ENCODE results near the gene ZNF580. TPM values are rescaled to one million over a fixed set of nuclear protein-coding genes. Genes with fewer than 3 reads are reported as not detected.

ZNF580 gene
- total and polyA plus RNA-seq, 12 donors, result 16.5 to 29.9 (median 21.1) TPM

- intact Hi-C loops (cut with DNase I), result no loop called here
- DNase-seq (no peak), ATAC-seq (peak in 3 of 8 donors; percentile 12 to 44 (median 37))
- peaks cover 0 to 3% (median 0%) of the 10 kb centered on the region in 9 donors for H3K4me1 ChIP-seq
- peaks cover 0 to 54% (median 13%) of the 10 kb centered on the region in 9 donors for H3K36me3 ChIP-seq
- H3K27me3 ChIP-seq, result no peaks in the 10 kb centered on the region
- WGBS, 2 donors, result 66 to 81% methylated on average over 64 to 68 of the region's 68 CpGs
- H3K27ac ChIP-seq, result no peak overlapping the region
- no peak overlapping the region for H3K4me3 ChIP-seq
- no peak for TF ChIP-seq CTCF (IDR thresholded peaks at IDR 0.05)
- H3K9me3 ChIP-seq, result no peaks in the 10 kb centered on the region
Measured at GRCh38 chr19:55593096-55593772, 47.6 kb upstream of the ZNF580 start.

- ATAC-seq (no peak), DNase-seq (no peak)
- TF ChIP-seq CTCF (IDR thresholded peaks at IDR 0.05), result no peak
- intact Hi-C loops (cut with DNase I), result loop anchor here in 1 of 10 donors (5.0 kb wide), 2 partner anchors 48 to 78 kb away; partner anchors contain the start of gene SBK3
- Histone ChIP-seq H3K27me3 (no peaks in the 10 kb centered on the region), H3K36me3 (peaks cover 0 to 54% (median 13%) of the 10 kb centered on the region in 9 donors), H3K27ac (no peak overlapping the region), H3K9me3 (no peaks in the 10 kb centered on the region), H3K4me3 (no peak overlapping the region), H3K4me1 (peaks cover 0 to 8% (median 6%) of the 10 kb centered on the region in 9 donors)
- 77 to 87% methylated on average over 4 of the region's 4 CpGs for WGBS, 2 donors
Measured at GRCh38 chr19:55594996-55595545, 45.7 kb upstream of the ZNF580 start.

- peaks cover 0 to 54% (median 13%) of the 10 kb centered on the region in 9 donors for H3K36me3 ChIP-seq
- H3K4me3 ChIP-seq, result no peak overlapping the region
- no peak for DNase-seq
Measured at GRCh38 chr19:55596304-55596703, 44.5 kb upstream of the ZNF580 start.

More at GRCh38 chr19:55596304-55596703, 44.5 kb upstream of the ZNF580 start:
- WGBS, 2 donors, result 85 to 93% methylated on average over 3 of the region's 3 CpGs
- Histone ChIP-seq H3K4me1 (peaks cover 4 to 16% (median 14%) of the 10 kb centered on the region in 9 donors), H3K9me3 (no peaks in the 10 kb centered on the region), H3K27me3 (no peaks in the 10 kb centered on the region), H3K27ac (no peak overlapping the region)
- no peak for TF ChIP-seq CTCF (IDR thresholded peaks at IDR 0.05)
- no peak for ATAC-seq
- intact Hi-C loops (cut with DNase I), result loop anchor here in 1 of 10 donors (5.0 kb wide), 2 partner anchors 49 to 79 kb away; partner anchors contain the start of gene SBK3

All from heart right ventricle (tissue), 16 donors.